HK-2 (cell line): ENCODE results near the gene FANCE.
"Not testable (repeated sequence)": the region's sequence is repeated elsewhere in the genome, so short reads cannot be mapped to it uniquely, and the experiment has no call there.

ENCODE experiments used
- DNase-seq: peaks from one replicate; pipeline ENCODE4 v3.0.0-alpha.2; 2018; ENCODE audit not compliant: unreplicated experiment

Gene FANCE

DNA sequence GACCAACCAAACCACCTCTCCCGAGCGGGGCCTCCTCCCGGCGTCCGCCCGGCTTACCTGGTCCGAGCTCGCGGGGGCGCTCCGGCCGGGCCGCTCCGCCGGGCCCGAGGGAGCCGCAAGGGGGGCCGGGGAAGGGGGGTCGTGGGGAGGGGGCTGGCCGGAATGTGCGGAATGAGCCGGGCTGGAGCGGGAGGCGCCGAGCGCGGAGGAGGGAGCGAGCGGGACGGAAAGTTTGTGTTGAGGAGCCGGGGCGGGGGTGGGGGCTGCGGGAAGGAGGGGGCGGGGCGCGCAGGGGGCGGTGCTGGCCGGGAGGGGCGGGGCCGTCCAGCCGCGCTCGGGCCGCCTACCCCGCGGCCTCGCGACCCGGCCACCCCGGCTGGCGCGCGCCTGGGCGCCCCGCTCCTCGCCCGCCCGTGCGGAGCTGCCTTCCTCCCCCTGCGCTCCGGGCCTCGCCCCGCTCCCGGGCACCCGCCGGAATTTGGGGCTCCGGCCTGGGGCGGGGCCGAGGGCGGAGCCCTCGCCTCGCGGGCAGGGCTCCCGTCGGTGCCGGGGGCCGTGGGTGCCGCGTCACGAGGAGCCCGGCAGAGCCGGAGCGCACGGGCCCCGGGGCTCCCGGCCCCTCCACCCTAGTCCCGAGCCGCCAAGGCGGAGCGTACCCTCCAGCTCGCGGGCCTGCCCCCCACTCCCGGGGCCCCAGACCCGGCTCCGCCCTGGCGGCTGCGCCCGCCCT, 44.9 kb downstream of the FANCE start, which contains the start of gene TEAD3:
Gene TEAD3 (minus strand): TSS at position 239 of the 730 bp plus-strand sequence.
- peak; percentile 74 for DNase-seq

DNA sequence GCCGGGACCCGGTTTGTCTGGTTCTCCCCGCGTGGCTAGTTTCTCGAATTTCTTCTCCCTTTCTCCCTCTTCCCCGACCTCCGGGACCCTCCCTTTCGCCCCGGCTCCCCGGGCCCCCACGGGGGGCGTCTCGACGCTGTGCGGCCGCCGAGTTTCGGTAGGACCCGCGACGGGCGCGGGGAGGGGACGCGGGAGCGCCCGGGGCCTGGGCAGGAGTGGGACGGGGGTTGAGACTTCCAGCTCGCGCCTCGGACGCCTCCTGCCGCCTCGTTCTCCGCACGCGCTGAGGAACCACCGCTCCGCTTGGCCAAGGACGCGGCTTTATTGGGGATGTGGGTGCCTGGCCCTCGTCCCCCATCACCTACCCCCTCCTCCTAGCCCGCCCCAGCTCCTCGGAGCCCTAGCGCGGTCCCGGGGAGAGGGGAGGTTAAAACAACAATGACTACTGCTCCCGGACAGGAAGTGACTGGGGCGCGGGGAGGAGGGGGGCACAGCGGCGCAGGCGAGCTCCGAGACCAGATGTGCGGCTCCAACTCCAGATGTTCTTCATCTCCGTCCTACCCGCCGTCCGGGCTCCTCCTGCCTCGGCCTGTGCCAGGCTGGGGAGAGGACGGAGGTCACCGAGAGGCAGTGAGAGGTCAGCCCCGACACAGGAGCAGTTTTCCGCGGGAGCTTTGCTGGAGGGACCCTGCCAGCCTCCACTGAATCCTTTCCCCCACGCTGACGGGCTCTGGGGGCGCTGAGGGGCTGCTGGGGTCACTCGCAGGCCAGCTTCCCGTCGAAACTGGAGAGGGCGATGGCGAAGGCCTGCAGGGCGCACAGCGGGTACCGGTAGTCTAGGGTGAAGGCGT, 45.7 kb downstream of the FANCE start:
- peak; percentile 57 for DNase-seq

DNA sequence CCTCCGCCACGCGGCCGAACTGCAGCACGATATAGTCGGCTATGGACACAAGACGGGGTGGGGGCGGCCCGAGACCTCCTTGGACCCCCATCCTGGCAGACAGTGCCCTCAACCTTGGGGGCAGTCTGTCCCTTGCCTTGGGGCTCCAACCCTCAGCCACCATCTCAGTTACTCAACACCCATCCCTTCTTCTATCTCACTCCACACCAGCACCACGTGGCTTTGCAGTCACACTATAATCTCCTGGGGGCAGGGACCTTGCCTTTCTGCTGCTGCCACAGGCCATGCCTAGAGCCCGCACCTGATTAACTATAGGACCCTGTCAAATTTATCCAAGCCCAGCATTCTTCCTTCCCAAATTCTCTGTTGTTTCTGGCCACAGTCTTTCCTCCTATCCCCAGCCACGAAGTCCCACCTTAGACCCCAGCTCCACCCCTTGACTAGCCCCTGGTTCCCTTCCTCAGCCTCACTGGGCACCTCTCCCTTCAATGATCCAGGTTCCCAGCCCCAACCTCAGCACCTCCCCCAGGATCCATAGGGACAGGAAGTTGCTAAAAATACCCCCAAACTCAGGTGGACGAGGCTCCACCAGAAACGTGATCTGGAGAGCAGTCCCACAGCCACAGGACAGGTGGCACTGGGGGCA, 46.4 kb downstream of the FANCE start:
- no peak for DNase-seq

DNA sequence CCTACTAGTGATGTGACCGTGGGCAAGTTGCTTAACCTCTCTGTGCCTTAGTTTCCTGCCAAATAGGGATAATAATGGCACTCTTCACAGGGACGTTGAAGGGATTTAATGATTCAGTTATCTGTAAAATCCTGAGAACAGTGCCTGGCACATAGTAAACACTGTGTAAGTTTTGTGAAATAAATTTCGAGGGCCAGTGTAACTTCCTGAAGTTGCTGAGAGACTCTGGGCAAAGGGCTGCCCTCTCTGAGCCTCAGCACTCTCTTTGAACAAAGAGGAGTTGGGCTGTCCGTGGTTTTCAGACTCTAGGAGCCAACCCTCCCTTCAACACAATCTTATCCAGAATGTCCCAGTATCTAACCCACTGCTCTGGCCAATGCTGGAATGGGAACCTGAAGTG, 47.2 kb downstream of the FANCE start:
- no peak for DNase-seq

DNA sequence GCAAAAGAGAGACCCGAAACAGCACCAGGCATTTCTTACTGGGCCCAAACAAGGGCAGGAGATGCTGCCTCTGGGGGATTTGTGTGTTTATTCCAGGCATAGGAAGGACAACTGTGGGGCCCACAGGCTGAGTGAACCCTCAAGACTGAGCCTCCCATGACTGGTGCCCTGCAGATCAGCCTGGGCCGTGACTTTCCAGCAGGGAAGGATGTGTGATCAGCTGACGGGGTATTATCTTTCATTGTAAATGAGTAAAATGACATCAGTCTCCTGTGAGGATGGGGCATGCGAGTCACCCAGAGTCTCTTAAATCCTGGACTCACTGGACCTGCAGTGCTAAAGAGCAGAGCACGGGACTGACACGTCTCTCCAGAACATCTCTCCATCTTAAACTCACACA, 48.6 kb downstream of the FANCE start:
- peak; percentile 35 for DNase-seq

DNA sequence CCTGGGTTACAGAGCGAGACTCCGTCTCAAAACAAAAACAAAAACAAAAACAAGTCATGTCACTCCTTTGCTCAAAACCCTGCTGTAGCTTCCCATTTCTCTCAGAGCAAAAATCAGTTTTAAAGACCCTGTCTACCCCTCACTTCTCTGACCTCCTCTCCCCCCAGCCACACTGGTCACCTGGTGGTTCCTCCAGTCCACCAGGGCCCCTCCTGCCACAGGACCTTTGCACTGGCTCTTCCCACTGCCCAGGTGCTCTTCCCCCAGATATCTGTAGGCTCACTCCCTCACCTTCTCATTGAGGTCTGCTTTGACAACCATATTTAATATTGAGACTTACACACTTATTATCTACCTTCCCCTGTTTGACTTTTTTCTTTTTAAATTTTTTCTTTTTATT, 49.6 kb downstream of the FANCE start:
- no peak for DNase-seq

DNA sequence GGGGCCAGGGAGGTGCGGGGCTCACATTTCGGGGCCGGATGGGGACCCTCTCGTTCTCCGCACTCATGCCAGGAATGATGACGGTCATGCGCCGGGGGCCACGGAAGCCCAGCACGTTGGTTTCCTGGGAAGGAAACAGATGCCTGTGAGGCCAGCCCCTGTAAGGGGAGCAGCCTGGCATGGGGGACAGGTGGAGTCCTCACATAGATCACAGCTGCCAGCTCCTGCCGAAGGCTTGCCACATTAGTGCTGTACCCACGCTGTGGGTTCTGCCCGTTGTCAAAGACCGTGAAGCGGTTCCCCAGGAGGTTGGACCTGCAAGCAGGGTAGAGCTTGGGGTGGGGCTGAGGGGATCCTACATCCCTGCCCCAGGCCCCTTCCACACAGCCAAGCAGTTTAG, 51.4 kb downstream of the FANCE start:
- no peak for DNase-seq

DNA sequence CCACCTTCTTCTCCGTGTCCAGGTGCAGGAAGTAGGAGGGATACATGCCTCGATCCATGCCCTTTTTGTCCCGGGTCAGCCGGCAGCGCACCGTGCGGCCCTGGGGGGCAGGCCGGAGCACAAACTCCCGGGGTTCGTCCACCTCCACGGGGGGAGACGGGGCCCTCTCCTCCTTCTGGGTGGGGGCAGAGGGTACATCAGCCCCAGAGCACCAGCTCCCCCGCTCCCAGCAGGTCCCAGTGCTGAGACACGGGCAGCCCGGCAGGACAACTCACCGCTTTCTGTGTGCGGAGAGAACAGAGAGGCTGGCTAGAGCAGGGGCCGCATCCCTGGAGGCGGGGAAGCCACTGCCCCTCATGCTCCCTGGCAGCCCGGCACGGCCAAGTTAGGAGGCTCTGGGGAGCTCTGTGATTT, 53.9 kb downstream of the FANCE start:
- DNase-seq: no peak

DNA sequence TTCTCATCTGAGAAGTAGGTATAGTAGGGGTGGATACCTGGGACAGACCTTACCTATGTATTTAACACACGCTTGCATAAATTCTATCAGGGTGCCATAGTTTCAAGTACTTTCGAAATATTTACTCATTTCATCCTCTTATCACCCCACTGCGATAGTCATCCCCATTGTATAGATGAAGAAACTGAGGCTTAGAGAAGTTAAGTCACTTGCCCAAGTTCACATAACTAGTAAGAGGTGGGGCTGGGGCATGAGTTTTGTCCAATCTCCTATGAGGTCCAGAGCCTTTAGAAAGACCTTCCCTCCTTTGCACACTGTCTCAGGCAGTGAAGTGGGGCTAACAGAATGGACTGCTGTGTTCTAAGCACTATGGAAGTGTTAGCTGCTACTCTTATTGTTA, 54.4 kb downstream of the FANCE start:
- DNase-seq: no peak

DNA sequence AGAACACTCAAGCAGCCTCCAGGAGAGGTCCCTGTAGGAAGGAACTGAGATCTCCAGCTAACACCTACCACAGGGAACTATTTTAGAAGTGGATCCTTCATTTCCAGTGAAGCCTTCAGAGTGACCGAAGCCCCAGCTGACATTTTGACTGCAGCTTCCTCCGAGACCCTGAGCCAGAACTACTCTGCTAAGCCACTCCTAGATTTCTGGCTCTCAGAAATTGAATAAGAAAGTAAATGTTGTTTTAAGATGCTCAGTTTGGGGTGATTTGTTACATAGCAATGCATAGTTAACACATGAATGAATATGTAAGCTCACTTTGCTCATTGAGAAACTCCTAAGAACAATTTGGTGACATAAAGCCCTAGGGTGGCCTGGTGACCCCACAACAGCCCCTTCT, 55.1 kb downstream of the FANCE start:
- no peak for DNase-seq

DNA sequence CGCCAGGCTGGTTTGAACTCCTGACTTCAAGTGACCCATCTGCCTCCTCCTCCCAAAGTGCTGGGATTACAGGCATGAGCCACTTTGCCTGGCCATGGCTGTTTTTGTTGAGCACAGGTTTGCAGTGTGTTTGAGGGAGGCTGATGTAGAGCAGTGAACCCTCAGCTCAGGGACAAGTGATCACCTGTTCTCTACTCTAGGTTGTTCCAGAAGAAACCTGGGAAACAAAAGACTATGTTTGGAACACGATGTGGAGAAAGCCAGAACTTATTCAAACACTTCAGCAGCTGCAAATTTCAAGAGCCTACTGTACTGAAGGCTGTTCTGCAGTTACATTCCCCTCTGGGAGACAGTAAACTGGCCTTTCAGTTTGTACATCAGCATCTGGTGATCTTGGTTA, 55.9 kb downstream of the FANCE start:
- DNase-seq: no peak

DNA sequence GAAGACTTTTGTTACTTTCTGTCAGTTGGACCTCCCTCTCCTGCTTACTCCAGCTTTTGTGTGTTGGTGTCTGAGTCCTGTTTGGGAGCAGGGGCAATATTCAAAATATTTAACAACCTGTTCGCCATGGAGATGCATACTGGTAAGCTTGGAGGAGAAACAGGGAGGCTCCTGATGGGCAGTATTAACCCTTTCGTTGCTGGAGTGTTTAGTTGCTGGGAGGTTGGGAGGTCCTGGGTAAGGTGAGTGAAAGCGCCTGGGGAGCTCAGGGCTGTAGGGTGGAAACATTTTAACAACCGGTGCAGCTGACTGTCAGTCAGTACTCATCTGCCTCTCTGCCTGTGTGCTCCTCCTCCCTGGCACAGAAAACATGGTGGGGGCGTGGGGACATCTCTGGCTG, 56.4 kb downstream of the FANCE start:
- no peak for DNase-seq

DNA sequence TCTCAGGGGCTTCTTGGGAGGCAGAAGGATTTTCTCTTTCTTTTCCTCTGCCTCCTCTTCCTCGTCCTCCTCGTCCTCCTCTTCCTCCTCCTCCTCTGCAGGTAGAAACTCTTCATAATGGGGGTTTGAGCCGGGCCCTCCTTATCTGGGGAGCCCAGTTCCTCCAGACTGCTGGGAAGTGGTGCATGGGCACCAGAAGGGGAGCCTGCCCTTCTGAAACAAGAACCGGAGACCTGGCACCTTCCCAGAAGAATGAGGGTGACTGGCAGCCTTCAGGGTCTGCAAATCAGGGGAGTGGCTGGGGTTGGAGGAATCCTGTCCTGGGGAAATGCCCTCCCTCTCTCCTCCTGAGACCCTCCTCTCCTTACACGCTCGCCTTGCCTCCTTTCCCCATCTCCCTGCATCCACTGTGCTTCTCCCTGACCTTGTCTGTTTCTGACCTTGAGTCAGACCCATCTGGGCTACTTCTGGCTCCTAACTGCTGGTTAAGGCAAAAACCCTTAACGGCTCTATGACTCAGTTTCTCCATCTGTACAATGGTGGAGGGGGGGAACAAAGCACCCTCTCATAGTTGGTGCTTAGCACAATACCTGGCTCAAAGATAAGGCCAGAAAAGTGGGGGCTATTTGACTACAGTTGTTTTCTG, 58.9 kb downstream of the FANCE start:
- DNase-seq: no peak

DNA sequence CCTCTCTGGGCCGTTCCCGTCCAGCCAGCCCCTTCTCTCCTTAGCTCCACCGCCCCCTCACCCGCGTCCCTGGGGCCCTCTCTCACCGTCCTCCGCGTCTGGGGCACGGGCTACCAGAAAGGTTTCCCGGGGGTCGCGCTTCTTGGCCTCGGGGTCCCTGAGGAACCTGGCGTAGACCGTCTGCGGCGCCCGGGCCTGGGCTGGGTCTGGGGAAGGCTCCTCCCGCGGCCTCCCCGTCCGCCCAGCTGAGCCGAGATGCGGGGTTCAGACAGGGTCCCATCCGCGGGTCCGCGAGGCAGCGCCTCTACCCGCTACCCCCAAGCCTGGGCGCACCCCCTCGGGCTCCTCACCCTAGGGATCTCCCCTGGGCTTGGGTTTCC, 59.4 kb downstream of the FANCE start:
- DNase-seq: no peak

DNA sequence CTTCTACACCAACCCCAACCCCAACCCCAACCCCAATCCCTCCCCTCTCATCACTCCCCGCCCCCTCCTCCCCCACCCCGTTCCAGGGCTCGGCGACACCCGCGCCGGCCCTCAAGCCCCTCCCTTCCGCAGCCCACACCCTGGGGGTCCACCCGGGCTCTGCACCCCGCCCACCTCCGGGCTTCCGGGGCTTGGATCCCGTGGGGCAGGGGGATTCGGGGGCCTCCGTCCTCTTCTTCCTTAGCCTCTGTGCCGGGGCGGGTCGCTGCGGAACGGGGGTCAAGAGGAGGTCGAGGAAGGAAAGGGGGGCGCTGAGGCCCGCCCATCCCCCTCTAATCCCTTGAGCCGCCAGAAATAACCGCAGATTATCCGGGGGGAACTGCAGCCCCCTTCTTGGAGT, 59.9 kb downstream of the FANCE start:
- no peak for DNase-seq

DNA sequence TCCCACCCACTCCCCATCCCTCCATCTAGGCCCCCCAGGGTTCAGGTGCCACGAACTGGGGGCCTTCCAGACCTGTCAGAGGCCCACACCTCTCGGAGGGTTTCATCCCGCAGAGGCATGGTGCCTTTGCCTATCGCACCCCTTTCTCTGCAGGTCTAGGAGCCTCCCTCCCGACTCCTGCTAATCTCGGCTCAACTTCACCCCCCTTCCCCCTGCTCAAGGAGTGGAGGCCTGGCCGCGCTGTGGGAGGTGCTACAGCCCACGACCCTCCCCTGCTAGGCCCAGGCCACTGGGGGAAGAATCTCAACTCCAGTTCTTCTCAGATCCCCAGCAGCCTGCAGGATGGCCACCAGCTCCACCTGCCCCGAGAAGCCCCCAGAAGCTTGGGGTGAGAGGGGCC, 60.6 kb downstream of the FANCE start, which contains the start of gene TULP1:
Gene TULP1 (minus strand): TSS at position 157 of the 400 bp plus-strand sequence. CDS start 38 bp downstream, at position 119.
- no peak for DNase-seq

DNA sequence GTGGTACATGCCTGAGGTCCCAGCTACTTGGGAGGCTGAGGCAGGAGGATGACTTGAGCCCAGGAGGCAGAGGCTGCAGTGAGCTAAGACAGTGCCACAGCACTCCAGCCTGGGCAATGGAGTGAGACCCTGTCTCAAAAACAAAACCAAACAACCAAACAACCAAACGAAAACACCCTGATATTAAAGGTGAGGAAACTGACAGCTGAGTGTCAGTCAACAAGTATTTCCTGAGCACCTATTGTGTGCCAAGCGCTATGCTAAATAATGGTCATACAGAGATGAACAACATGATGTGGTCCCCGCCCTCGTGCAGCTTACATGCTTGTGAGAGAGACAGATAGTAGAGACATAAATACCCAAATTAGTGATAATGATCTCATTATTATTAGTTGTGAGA, 62.4 kb downstream of the FANCE start:
- DNase-seq: no peak

DNA sequence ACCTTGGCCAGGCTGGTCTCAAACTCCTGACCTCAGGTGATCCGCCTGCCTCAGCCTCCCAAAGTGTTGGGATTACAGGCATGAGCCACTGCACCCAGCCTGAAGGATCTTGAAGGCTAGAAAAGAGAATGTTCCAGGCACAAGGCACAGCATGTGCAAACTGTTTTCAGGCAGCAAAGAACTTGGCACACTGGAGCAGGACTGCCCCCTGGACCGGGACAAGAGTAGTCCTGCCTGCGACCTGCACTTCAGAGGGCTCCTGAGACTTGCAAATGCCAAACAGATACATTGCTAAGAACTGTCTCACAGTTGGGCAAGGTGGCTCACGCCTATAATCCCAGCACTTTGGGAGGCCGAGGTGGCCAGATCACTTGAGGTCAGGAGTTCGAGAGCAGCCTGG, 63.8 kb downstream of the FANCE start:
- DNase-seq: not testable (repeated sequence)
